NCI-H2107 treated with DMSO at 0.1 percent for 48 hours (cell line): Measurements from ENCODE around the gene TMEM45A.
"Not testable (repeated sequence)": the region's sequence is repeated elsewhere in the genome, so short reads cannot be mapped to it uniquely, and the experiment has no call there.

ENCODE experiments used
- DNase-seq: peaks from one replicate; lab custom pipeline; 2025; ENCODE audit not compliant: unreplicated experiment; lab: John Stamatoyannopoulos, UW

The TMEM45A gene

DNA sequence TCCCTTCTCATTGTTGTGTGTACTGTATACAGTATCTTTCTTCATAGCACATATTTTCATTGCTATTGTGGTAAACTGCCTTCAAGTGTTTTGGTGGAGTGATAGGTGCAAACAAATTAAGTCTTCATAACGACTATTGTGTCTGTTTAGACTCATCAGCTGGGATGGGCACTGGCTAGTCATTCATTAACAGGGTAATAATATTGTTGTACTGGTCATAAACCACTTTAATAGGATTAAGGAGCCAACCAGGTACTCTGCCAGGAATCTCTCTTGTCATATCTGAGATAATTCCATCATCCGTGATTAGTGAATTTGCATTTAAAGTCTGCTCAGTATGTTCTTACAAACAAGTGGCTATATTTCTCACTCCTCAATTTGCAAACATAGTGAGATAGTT lies 10.2 kb upstream of the TMEM45A start:
- DNase-seq: no peak

DNA sequence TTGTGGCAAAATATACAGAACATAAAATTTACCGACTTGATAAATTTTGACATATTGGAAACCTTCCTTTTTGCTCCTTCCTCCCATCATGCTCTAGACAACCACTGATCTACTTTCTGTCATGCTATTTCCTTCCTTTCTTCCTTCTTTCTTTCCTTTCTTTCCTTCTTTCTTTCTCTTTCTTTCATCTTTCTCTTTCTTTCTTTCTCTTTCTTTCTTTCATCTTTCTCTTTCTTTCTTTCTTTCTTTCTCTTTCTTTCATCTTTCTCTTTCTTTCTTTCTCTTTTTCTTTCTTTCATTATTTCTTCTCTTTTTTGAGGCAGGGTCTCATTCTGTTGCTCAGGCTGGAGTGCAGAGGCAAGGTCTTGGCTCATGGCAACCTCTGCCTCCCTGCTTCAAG lies 8.9 kb upstream of the TMEM45A start:
- DNase-seq: no peak

DNA sequence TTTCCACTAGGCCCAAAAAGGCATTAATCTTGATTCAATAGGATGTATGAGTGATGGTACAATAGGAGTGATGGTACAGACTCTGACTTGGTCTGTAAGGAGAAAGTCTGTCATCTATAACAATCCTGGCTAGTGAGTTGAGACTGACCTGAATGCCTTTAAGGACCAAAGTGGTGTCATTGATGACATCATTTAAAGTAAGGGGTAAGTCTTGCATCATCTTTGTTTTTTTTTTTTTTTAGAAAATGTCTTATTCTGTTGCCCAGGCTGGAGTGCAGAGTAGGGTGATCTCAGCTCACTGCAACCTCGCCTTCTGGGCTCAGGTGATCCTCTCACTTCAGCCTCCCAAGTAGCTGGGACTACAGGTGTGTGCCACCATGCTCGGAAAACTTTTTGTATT lies 5.6 kb upstream of the TMEM45A start:
- no peak for DNase-seq

DNA sequence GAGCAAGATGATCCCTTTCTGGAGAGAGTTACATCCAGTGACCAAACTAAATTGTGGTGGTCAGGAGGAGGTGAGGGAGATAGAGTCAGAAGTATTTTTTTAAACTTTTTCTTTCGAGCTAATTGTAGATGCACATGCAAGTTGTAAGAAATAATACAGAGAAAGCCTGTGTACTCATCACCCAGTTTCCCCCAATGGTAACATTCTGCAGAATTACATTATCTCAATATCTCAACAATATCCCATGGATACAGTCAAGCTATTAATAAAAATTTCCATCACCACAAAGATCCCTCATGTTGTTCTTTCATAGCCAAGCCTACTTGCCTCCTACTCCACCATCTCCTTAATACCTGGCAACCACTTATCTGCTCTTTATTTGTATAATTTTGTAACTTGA lies 3.3 kb upstream of the TMEM45A start:
- no peak for DNase-seq

DNA sequence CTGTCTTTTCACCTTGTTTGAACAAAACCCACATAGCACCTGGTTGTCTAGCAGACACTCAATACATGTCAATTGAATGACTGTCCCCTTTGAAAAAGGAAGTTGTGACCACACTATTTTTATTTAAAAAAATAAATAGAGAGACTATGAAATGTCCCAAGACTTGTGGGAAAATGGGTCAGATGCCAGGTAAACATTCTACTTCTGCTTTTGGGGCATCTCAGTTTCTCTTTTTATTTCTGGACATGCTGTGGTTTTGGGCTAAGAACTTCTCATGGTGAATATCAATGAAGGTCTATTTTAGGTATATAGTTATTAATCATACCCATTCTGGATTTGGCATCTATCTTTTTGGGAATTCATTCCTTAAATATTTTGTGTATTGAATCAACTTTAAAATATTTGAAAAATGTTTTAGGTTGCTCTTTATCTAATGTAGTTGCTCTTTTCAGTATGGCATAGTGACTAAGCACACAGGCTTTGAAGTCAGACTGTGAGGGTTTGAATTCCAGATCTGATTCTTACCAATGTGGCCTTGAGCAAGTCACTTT lies 4.4 kb downstream of the TMEM45A start:
- DNase-seq: no peak

DNA sequence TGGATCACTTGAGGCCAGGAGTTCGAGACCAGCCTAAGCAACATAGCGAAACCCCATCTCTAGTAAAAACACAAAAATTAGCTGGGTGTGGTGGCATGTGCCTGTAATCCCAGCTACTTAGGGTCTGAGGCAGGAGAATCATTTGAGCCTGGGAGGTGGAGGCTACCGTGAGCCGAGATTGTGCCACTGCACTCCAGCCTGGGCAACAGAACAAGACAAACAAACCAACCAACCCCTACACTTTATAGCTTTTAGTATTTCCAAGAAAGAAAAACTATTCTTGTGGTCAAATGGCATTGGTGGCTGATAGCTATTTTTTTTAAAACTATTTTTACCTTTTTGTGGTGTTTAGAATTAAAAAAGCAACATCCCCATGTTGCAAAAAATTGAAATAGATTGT lies 7.2 kb downstream of the TMEM45A start:
- DNase-seq: no peak

DNA sequence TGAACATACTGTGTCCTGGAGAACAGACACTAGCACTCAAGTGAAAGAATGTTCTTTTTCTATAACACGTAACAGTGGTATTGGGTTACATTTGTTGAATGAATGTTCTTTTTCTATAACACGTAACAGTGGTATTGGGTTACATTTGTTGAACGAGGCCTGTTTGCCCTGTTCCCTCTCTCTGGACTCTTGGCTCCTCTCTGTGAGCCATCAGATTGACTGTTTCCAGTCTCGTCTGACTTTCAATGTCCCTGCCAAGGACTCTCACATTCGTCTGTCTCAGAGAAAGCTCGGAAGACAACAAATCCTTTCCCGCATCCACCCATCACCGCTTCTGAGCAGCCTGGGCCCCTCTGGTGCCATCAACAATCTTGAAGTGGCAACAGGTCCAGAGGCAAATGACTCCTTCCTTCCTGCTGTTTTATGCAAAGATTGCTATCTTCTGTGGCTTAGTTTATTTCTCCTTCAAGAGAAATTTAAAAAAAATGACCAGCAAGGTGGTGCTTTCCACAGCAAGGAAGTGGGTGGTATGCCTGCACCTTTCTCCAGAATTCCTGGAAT lies 8.0 kb downstream of the TMEM45A start:
- DNase-seq: no peak

DNA sequence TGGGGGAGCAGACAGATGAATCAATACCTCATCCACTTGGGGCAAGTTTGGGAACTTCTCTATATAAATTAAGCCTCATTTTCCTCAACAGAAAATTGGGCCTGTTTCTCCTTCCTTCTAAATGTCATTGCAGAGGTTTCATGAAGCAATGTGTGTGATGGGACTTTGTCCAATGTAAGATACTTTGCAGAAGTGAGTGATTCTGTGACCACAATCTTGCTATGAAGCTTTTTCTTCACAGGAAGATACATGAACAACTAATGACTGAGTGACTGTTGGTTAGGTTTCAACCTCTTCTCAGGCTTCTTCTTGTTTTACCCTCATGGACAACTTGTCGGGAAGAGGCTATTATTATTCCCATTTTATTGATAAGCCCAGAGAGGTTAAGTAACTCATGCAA lies 11.0 kb downstream of the TMEM45A start:
- no peak for DNase-seq

DNA sequence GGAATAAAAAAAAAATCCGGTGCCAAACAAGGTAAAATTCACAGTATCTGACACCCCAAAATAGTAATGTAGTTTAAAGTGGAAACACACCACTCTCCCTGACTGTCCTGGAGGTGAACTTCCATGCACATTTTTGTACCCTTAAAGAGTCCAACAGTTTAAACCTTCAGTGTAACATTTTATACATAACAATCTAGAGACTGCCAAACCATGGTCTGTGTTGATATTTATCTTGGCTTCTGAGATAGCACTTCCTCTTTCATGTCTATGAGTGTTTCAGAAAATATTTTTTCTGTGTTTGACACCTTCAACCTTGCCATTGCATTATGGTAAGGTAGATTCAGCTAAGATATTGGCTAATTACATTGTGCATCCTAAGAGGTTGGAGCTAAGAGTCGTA lies 13.9 kb downstream of the TMEM45A start:
- DNase-seq: no peak

DNA sequence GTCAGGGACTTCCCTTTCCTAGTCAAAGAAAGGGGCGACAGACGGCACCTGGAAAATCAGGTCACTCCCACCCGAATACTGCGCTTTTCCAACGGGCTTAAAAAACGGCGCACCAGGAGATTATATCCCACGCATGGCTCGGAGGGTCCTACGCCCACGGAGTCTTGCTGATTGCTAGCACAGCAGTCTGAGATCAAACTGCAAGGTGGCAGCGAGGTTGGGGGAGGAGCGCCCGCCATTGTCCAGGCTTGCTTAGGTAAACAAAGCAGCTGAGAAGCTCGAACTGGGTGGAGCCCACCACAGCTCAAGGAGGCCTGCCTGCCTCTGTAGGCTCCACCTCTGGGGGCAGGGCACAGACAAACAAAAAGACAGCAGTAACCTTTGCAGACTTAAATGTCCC lies 17.4 kb downstream of the TMEM45A start:
- DNase-seq: not testable (repeated sequence)

DNA sequence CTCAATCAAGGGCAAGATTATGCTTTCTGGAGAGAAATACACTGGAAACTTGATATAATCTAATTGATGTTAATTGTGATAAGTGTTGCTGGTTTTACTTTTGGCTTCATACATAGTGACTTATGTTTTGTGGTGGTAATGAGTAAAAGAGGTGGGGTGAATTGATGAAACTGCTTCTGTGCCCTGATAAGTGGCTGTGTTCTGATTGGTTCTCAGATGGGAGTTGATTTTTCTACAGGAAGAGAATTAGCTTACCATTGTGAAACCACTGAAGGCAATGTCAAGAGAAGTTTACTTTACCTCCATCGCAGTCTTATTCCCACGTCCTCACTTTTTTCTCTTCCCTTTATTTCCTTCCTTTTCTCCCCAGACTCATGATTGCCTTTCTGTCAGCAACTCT lies 23.8 kb downstream of the TMEM45A start:
- no peak for DNase-seq

DNA sequence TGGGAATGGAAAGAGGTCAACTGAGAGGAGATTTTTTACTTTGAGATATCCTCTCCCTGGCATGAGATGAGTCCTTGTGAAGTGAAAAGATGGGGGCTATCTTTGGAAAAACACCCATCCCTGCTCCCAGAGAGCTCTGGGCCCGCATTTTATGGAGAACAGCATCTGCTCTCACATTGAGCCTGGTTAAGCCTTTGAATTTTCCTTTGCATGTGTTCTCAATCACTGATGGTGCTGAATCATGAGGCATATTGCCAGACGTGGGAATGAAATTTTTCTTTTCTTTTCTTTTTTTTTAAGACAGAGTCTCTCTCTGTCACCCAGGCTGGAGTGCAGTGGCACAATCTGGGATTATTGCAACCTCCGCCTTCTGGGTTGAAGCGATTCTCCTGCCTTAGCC lies 24.4 kb downstream of the TMEM45A start:
- no peak for DNase-seq

DNA sequence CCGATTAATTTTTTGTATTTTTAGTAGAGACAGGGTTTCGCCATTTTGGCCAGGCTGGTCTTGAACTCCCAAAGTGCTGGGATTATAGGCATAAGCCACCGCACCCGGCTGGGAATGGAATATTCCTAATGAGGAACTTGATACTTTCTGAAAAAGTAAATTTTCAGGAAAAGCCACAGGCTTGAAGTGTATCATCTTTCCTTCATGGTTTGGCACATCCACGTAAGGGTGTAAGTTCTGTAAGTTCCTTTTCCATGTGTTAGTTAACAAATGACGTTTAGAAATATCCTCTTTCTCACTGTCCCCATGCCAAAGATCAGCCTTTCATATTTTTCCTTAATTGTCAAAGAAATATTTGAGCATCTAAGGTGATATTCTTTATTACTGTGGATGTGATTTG lies 24.9 kb downstream of the TMEM45A start:
- no peak for DNase-seq

DNA sequence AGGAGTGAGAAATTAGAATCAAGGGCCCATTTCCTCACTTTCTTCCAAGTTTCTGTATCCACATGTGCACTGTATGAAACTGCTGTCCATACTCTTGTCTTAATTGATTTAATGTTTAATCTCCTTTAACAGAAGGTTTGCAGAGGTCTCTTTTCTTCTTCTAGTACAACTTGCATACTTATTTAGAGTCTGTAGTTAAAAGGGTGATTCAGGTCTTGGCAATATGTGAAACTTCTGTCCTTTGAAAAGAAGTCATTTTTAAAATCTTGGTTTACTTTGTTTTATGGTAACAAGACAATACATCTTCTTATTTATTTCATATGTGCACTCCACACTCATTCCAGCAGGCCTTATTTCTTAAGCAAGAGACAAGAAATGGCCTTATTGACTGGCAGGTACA lies 25.8 kb downstream of the TMEM45A start:
- no peak for DNase-seq

DNA sequence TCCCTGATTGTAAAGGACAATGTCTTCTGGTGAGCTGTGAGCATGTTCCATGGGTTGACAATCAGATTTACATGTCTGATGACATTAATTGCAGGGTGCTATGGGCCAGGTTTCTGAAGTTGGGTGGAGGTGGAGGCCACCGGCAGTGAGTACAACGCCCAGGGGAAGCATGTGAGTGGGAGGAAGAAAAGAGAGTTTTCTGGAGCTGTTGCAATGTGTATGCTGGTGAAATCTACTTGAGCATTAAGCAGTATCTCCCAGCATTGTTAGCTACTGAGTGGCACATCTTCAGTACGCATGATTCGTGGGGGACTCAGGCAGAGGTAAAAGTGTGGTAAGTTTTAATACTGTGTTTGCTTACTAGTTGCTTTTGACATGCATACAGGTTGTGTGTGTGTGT lies 26.6 kb downstream of the TMEM45A start:
- DNase-seq: no peak

DNA sequence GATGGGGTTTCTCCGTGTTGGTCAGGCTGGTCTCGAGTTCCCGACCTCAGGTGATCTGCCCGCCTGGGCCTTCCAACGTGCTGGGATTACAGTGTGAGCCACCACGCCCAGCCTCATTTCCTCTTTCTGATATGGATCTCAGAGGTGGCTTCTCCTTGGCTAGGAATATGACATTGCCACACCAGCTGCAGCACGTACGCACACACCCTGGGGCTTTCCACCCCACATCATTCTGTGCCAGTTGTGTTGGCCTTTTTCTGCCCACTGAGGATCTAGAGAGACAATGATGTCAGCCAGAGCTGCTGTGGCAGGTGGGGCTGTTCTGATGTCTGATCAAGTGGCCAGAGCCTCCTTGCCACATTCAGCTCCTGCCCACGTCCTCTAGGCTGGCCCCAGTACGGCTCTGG lies 29.0 kb downstream of the TMEM45A start:
- DNase-seq: no peak

DNA sequence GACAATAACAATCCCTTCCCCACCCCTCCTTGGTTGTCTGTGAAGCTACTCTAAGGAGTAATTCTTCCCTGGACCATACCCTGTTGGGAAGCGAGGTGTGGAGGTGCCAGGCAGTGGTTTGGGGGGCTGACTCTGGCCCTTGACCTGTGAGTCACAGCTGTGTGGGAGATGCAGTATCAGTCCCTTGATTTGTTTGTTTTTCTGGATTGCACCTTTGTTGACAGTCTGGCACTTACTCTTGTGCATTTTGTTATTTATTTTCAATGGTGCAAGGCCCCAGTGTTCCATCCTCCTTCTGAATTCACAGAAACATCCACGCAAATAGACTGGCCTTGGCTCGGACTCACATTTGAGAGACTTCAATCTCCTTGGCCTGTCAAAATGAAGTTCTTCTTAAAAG lies 29.7 kb downstream of the TMEM45A start:
- DNase-seq: no peak

DNA sequence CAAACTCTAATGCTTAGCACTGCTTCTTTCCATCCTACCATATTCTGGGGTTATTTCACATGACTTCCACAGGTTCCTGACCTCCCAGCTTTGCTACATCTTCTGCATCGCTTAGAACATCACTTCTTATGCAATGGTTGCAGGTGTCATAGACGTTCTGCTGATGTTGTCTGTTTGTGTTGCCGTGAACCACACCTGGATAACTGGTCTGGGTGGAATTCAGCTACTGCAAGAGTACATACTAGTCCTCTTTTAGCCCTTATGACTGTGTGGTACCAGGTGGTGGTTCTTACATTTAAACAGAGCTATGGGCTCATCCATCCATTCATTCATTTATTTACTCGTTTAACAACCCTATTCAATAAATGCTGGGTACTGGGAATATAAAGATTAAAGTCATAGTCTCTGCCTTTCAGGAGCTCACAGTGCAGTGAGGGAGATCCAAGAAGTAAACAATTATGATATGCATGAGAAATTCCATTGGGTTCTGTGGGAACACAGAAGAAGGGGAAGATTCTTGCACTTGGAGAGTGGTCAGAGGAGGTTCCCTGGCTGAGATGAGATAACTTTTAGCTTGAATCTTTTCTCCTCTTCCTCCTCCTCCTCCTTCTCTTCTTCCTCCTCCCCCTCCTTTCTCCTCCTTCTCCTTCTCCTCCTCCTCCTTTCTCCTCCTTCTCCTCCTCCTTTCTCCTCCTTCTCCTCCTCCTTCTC lies 30.8 kb downstream of the TMEM45A start:
- no peak for DNase-seq

DNA sequence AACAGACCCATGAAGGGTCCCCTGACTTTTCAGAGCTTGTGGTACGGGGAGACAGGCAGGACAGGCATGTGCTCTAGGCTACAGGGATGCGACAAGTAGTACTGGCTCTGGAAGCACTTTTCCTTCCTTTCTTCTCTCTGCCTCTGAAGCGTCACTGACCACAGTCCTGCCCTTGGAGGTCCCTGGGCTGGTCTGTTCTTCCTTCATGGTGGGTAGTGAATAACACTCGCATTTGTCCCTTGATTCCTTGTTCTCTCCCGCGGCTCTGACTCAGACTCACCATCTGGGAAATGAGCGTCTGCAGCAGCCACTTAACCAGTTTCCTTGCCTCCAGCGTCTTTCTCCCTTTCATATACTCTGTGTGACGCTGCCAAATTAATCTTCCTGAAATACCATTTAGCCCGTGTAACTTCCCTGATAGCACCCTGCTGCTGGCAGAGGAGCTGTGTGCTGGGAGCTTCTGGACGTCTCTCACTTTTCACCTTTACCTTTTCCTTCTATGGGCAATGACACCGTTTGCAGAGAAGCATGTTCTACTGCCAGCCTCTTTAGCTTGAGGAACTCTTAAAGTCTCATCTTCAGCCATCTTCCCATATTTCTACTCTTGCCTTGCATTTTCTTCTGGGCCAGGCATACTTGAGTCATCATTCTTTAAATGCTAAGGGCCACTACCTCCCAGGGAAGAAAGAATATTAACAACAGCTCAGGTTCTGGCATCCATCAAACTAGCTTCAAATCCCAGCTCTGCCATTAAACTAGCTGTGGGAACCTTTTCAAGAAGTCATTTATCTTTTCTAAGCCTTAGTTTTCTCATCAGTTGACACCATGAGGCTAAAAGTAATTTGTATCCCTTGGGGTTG lies 33.6 kb downstream of the TMEM45A start:
- no peak for DNase-seq

DNA sequence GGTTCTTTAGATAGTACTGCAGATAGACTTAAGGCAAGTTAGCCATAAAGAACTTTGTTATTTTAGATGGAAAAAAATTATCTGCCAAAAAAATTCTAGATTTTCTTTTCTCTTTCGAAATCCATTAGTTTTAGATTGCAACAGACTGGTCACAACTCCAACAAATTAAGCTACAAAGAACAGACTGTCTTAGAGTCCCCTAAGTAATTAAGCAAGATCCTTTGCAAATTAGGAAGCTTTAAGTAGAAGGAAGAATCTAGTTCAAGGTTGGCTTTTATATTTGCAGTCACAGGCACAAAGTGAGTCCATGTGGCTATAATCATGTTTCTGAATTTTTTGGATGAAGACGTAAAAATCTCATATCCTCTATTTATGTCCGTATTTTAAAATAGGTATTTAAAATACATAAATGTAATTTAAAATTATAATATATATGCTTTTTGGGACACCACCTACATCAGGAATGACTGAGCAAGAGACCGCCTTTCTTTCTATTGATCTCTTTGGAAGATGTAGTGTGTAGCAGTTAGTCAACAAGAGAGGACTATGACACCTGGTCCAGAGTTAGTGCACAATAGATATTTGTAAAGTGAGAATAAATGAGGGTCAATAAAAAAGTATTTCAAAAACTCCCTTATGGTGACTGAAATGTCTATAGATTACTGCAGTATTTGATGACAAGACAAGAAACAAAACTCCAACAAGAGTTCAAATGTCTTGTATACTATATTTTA lies 34.4 kb downstream of the TMEM45A start:
- DNase-seq: no peak

DNA sequence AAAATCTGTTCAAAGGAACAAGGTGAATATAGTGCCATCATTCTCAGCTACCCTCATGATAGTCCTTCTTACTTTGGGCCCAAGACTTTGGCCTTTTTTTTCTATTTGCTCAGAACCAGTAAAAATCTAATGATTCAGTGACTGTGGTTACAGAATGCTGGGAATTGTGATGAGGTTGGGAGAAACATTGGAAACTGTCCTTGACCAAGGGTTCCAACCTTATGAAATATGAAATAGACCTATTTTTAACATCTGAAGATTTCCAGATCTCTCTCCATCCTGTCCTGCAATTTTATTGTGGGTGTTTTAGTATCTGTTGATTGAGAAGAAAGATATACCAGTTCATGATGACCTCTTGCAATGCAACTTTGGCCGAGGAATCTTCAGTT lies 34.9 kb downstream of the TMEM45A start:
- no peak for DNase-seq
